Measurements from ENCODE around the gene MYT1. TPM values are rescaled to one million over a fixed set of nuclear protein-coding genes. Genes with fewer than 3 reads are reported as not detected.

The MYT1 gene
- total RNA-seq, 1 donor from 2014 or later: not detected

- Histone ChIP-seq H3K36me3 (ENCODE audit: control insufficient read depth, insufficient read depth, low read length) (peaks cover 2% of the 10 kb centered on the region), H3K27me3 (ENCODE audit: control insufficient read depth, insufficient read depth, low read length) (no peaks in the 10 kb centered on the region), H3K4me3 (ENCODE audit: low read depth, low read length) (no peak overlapping the region)
- FAIRE-seq (no peak), DNase-seq (ENCODE audit: low read depth) (no peak)
- no peak for TF ChIP-seq CTCF (IDR thresholded peaks at IDR 0.05; ENCODE audit: insufficient read depth, low read length, severe bottlenecking)
Measured at GRCh38 chr20:64271636-64272035, 107.4 kb downstream of the MYT1 start.

- Histone ChIP-seq H3K4me3 (ENCODE audit: low read depth, low read length) (no peak overlapping the region), H3K27me3 (ENCODE audit: control insufficient read depth, insufficient read depth, low read length) (no peaks in the 10 kb centered on the region), H3K36me3 (ENCODE audit: control insufficient read depth, insufficient read depth, low read length) (peaks cover 3% of the 10 kb centered on the region)
- FAIRE-seq: no peak
- TF ChIP-seq CTCF (IDR thresholded peaks at IDR 0.05; ENCODE audit: insufficient read depth, low read length, severe bottlenecking): no peak
- DNase-seq (ENCODE audit: low read depth): no peak
Measured at GRCh38 chr20:64273109-64273508, 108.9 kb downstream of the MYT1 start.

GRCh38 chr20:64276817-64277216, 112.6 kb downstream of the MYT1 start:
- Histone ChIP-seq H3K4me3 (ENCODE audit: low read depth, low read length) (no peak overlapping the region), H3K27me3 (ENCODE audit: control insufficient read depth, insufficient read depth, low read length) (no peaks in the 10 kb centered on the region), H3K36me3 (ENCODE audit: control insufficient read depth, insufficient read depth, low read length) (peaks cover 3% of the 10 kb centered on the region)
- FAIRE-seq (no peak), DNase-seq (ENCODE audit: low read depth) (no peak)
- no peak for TF ChIP-seq CTCF (IDR thresholded peaks at IDR 0.05; ENCODE audit: insufficient read depth, low read length, severe bottlenecking)

GRCh38 chr20:64277571-64278316, 113.5 kb downstream of the MYT1 start:
- H3K36me3 ChIP-seq (ENCODE audit: control insufficient read depth, insufficient read depth, low read length): peaks cover 3% of the 10 kb centered on the region
- FAIRE-seq (no peak), DNase-seq (ENCODE audit: low read depth) (no peak)
- no peak for TF ChIP-seq CTCF (IDR thresholded peaks at IDR 0.05; ENCODE audit: insufficient read depth, low read length, severe bottlenecking)
- no peaks in the 10 kb centered on the region for H3K27me3 ChIP-seq (ENCODE audit: control insufficient read depth, insufficient read depth, low read length)
- no peak overlapping the region for H3K4me3 ChIP-seq (ENCODE audit: low read depth, low read length)

- Histone ChIP-seq H3K4me3 (ENCODE audit: low read depth, low read length) (no peak overlapping the region), H3K27me3 (ENCODE audit: control insufficient read depth, insufficient read depth, low read length) (no peaks in the 10 kb centered on the region), H3K36me3 (ENCODE audit: control insufficient read depth, insufficient read depth, low read length) (peaks cover 3% of the 10 kb centered on the region)
- DNase-seq (ENCODE audit: low read depth) (no peak), FAIRE-seq (no peak)
- no peak for TF ChIP-seq CTCF (IDR thresholded peaks at IDR 0.05; ENCODE audit: insufficient read depth, low read length, severe bottlenecking)
Measured at GRCh38 chr20:64278317-64278681, 114.0 kb downstream of the MYT1 start.
